IPS-NIHi7 (cell line): ENCODE measurements around the gene ELP5.

ENCODE experiments used
- DNase-seq: peaks from one replicate; pipeline ENCODE4 v3.0.0; 2012; ENCODE audit warnings: mixed read lengths; ENCODE audit errors: extremely low spot score

Gene ELP5

GRCh38 chr17:7285679-7286078 lies 33.7 kb downstream of the ELP5 start:
- no peak for DNase-seq

- no peak for DNase-seq
Observed at GRCh38 chr17:7289256-7290032, 37.4 kb downstream of the ELP5 start.

- DNase-seq, result no peak
Observed at GRCh38 chr17:7290166-7290565, 38.2 kb downstream of the ELP5 start.

GRCh38 chr17:7290685-7291084 lies 38.7 kb downstream of the ELP5 start:
- DNase-seq, result no peak

- no peak for DNase-seq
Observed at GRCh38 chr17:7292194-7292593, 40.2 kb downstream of the ELP5 start.

GRCh38 chr17:7292729-7293128 lies 40.7 kb downstream of the ELP5 start:
- DNase-seq, result no peak

GRCh38 chr17:7293159-7293558 lies 41.1 kb downstream of the ELP5 start:
- DNase-seq, result no peak

GRCh38 chr17:7293816-7294613 lies 42.0 kb downstream of the ELP5 start:
- peak; percentile 74 for DNase-seq

GRCh38 chr17:7294614-7295153 lies 42.7 kb downstream of the ELP5 start, which contains the start of gene YBX2:
Gene YBX2 (minus strand): TSS chr17:7294639. CDS start chr17:7294500, 139 bp downstream.
- DNase-seq, result peak; percentile 97

- no peak for DNase-seq
Observed at GRCh38 chr17:7295230-7296180, 43.5 kb downstream of the ELP5 start.

GRCh38 chr17:7296189-7296861 lies 44.3 kb downstream of the ELP5 start:
- peak; percentile 88 for DNase-seq

GRCh38 chr17:7304179-7304578 lies 52.2 kb downstream of the ELP5 start:
- DNase-seq, result no peak

- DNase-seq, result peak; percentile 96
Observed at GRCh38 chr17:7306911-7307685, 55.1 kb downstream of the ELP5 start, which contains the start of gene EIF5A. Gene EIF5A (plus strand): TSS chr17:7307628. CDS start chr17:7309636, 2,008 bp downstream.

GRCh38 chr17:7307686-7308624 lies 55.9 kb downstream of the ELP5 start:
- peak; percentile 45 for DNase-seq

- peak; percentile 65 for DNase-seq
Observed at GRCh38 chr17:7308625-7309433, 56.8 kb downstream of the ELP5 start.
